BJ (cell line): Measurements from ENCODE around the gene PRKCD. TPM values are rescaled to one million over a fixed set of nuclear protein-coding genes. Genes with fewer than 3 reads are reported as not detected.

Experiments
- CTCF ChIA-PET: fragments of 350-600 bp; formaldehyde crosslinking; extraction: SDS; loops from one replicate; lab custom pipeline; 2021; ENCODE audit warnings: antibody characterized with exemption, inconsistent platforms; lab: Yijun Ruan, JAX
- POLR2A ChIA-PET: fragments of 300-600 bp; sonication (Branson Sonifier 250); formaldehyde crosslinking; extraction: SDS; loops from one replicate; lab custom pipeline; 2021; ENCODE audit warnings: antibody characterized with exemption; lab: Charles Lee
- DNase-seq: peaks from one replicate; pipeline ENCODE4 v3.0.0-alpha.2; 2011; ENCODE audit warnings: low read depth
- H3K27me3 ChIP-seq: 2 replicates; pipeline ENCODE4 v1.6.0; 2011; ENCODE audit warnings: low read length; ENCODE audit not compliant: control insufficient read depth, insufficient read depth
- H3K36me3 ChIP-seq: 2 replicates; pipeline ENCODE4 v1.5.1; 2011; ENCODE audit warnings: low read length; ENCODE audit not compliant: control insufficient read depth, insufficient read depth
- H3K4me3 ChIP-seq: 2 replicates; pipeline ENCODE4 v1.5.1; 2011; ENCODE audit warnings: low read depth, mild to moderate bottlenecking, control low read depth, low read length
- polyA plus RNA-seq: library from polyadenylated mRNA; depleted of rRNA; stranded (reverse); fragments of >200 nt; gene quantifications from 2 replicates; pipeline ENCODE4 v1.2.3, GENCODE V29; 2011; rRNA removed
- TF ChIP-seq, protein P1 (sequence below): IDR thresholded peaks from 2 replicates; pipeline ENCODE4 v1.5.1; 2011; ENCODE audit warnings: low read depth, mild to moderate bottlenecking, control low read depth, inconsistent platforms, low read length, moderate library complexity; ENCODE audit not compliant: insufficient read depth

The PRKCD gene
- polyA plus RNA-seq, 1 experiment: 33.5 TPM

DNA sequence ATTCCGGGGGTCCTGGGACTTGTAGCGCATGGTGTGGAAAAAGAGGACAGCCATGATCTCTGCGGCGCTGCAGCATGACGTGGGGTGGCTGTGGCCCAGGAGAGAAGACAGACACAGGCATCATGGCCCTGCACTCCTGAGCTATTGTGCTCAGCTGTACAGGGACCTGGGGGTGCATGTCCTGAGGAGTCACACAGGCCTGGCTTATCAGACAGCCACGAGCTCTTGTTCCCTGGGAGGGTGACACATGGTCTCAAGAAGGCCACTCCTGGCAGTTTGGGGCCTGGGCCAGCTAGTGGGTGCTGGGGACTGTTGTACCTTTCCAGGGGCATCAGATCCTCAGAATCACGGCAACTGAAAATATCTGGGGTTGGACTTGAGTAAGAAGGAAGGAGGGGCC is 81.1 kb downstream of the PRKCD start:
- ChIA-PET CTCF (interaction anchor here (1.0 to 1.2 kb wide), 2 partner anchors 10 to 46 kb away, joined by 3 read pairs; no protein-coding TSS in a partner anchor), POLR2A (no interaction called here)
- no peaks in the 10 kb centered on the region for H3K27me3 ChIP-seq
- peaks cover 36% of the 10 kb centered on the region for H3K36me3 ChIP-seq
- no peak for DNase-seq
- TF ChIP-seq, protein P1, sequence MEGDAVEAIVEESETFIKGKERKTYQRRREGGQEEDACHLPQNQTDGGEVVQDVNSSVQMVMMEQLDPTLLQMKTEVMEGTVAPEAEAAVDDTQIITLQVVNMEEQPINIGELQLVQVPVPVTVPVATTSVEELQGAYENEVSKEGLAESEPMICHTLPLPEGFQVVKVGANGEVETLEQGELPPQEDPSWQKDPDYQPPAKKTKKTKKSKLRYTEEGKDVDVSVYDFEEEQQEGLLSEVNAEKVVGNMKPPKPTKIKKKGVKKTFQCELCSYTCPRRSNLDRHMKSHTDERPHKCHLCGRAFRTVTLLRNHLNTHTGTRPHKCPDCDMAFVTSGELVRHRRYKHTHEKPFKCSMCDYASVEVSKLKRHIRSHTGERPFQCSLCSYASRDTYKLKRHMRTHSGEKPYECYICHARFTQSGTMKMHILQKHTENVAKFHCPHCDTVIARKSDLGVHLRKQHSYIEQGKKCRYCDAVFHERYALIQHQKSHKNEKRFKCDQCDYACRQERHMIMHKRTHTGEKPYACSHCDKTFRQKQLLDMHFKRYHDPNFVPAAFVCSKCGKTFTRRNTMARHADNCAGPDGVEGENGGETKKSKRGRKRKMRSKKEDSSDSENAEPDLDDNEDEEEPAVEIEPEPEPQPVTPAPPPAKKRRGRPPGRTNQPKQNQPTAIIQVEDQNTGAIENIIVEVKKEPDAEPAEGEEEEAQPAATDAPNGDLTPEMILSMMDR: no peak
- H3K4me3 ChIP-seq: no peak overlapping the region

Other genes starting within 250 kb of the PRKCD start
- gene SFMBT1, start 115.1 kb upstream of the PRKCD start, polyA plus RNA-seq: 2.1 and 2.6 TPM in 2 replicates
- 27.9 and 33.5 TPM in 2 replicates for gene RFT1, start 30.8 kb upstream of the PRKCD start, polyA plus RNA-seq
- 216 and 305 TPM in 2 replicates for gene TKT, start 94.8 kb downstream of the PRKCD start, polyA plus RNA-seq
- 22.4 and 34.0 TPM in 2 replicates for gene DCP1A, start 186.3 kb downstream of the PRKCD start, polyA plus RNA-seq